NCI-H446 treated with DMSO at 0.1 percent for 48 hours (cell line): ENCODE results near the gene SORCS2.

Experiments used
- DNase-seq: peaks from one replicate; lab custom pipeline; 2025; lab: John Stamatoyannopoulos, UW

SORCS2 gene

GRCh38 chr4:7637971-7638370 is 445.6 kb downstream of the SORCS2 start:
- DNase-seq = no peak

- no peak for DNase-seq
Measured at GRCh38 chr4:7638489-7638888, 446.2 kb downstream of the SORCS2 start.

DNA sequence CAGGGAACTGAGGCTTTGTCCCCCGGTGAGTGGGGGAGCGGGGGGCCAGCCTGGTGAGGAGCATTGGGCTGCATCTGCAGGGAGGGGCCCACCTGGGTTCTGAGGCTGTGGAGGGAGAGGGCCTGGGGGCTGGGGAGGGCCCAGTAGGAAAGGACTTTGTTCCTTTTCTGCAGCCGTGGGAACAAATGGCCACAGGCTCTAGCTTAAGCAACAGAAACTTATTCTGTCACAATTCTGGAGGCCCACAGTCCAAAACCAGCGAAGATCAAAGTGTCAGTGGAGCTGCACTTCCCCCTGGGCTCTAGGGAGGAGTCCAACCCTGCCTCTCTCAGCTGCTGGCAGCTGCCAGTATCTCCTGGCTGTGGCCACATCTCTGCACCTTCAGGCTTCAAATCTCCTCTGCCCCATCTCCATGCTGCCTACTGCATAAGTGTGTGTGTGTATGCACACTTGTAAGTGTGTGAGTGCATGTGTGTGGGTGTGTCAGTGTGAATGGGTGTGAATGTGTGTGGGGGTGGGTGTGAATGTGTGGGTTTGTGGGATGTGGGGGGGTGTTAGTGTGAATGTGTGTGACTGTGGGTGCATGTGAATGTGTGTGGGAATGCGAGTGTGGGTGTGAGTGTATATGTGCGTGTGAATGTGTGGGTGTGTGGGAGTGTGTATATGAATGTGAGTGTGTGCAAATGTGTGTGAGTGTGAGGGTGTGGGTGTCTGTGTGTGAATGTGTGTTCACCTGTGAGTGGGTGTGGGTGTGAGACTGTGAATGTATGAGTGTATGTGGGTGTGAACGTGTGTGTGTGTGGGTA is 446.8 kb downstream of the SORCS2 start:
- no peak for DNase-seq

DNA sequence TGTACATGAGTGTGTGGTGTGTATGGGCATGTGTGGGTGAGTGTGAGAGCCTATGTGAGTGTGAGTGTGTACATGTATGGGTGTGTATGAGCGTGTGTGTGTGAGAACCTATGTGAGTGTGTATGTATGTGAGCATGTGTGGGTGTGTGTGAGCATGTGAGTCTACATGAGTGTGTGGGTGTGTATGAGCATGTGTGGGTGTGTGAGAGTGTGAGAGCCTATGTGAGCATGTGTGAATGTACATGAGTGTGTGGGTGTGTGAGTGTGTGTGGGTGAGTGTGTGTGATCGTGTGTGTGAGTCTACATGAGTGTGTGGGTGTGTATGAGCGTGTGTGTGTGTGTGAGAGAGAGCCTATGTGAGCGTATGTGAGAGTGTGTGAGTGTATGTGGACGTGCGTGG is 447.8 kb downstream of the SORCS2 start:
- no peak for DNase-seq

- DNase-seq = no peak
Measured at GRCh38 chr4:7641712-7642111, 449.4 kb downstream of the SORCS2 start.

DNA sequence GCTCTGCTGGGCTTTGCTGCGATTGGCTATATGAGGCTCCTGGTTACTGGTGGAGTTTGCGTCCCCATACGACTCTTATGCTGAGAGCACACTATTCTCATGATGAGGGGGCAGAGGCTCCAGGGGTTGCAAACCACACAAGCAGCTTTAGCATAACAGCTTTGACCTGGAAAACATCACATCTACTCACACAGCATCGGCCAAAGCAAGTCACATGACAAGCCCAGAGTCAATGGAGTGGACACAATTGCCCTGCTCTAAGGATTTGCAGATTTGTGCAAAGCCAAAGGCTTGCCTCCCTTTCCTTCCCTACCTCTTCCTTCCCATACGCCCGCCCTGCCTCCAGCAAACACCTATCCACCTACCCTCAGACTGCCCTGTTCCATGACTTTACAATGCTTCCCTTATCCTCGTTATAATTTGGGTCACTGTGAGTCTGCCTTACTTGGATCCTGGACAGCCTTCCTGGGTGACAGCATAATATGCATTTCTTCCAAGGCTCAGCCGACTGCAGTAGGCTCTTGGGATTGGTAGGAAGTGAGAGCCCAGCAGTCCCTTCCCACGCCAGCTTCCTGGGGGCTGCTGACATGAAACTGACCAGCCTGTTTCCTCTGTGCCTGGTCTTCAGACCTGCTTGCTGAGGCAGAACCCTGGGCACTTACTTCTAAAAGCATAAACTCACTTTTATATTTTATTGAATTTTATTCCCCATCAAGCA is 450.6 kb downstream of the SORCS2 start:
- no peak for DNase-seq

- DNase-seq = no peak
Measured at GRCh38 chr4:7645158-7645557, 452.8 kb downstream of the SORCS2 start.

- no peak for DNase-seq
Measured at GRCh38 chr4:7645956-7646355, 453.6 kb downstream of the SORCS2 start.

GRCh38 chr4:7646384-7647061 is 454.2 kb downstream of the SORCS2 start:
- DNase-seq = no peak

- no peak for DNase-seq
Measured at GRCh38 chr4:7647186-7647585, 454.8 kb downstream of the SORCS2 start.

DNA sequence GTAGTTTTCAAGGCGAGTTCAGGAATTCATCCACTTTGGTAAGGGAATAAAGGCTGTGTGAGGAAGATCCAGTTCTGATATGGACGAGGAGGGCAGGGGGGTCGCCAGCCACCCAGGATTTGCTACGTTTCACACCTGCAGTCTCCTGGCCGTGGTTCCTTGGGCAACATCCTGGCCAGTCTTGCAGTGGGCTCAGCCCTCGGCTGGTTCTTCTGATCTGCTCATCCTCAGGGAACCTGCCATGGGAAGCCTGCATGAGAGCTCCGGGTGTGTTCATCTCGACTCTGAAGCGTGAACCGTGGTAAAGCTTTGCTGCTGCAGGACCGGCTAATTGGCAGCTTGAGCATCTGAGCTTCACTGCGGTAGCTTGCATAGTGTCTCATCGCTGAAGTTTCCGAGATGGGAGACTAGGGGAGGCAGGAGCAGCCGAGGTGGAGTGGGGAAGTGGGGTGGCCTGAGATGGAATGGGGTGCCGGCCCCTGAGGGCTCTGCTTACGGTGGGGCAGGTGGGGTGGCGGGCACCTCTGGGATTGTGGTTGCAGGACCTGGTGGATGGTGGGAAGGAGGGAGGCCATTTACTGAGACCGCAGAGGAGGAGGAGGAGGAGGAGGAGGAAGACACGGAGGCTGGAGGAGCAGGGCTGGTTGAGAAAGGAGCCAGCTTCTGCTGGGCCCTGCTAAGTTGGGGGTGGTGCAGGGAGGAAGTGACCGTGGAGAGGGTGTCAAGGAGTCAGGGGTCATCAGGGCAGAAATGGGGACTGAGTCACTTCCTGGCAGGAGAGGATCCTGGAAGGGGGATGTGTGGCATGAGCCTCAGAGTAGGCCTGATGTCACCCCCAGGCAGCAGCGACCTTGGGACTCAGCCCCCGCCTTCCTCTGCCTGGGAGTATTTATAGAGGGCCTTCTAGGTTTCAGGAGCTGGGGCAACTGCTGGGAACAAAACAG is 455.5 kb downstream of the SORCS2 start:
- no peak for DNase-seq

- DNase-seq = no peak
Measured at GRCh38 chr4:7648544-7649395, 456.4 kb downstream of the SORCS2 start.

DNA sequence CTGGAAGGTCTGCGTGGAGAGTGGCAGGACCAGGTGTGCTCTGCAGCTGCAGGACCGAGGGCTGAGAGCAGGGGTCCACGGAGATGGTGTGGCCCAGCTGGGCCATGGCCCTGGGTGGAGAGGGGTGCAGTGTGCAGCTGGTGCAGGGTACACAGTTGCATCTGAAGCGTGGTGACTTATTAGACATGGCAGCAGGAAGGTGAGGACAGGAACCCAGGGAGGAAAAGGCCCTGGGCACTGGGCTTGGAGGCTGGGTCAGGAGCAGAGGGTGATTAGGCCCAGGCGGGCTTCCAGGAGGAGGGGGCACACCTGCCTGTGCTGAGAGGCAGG is 457.0 kb downstream of the SORCS2 start:
- no peak for DNase-seq

DNA sequence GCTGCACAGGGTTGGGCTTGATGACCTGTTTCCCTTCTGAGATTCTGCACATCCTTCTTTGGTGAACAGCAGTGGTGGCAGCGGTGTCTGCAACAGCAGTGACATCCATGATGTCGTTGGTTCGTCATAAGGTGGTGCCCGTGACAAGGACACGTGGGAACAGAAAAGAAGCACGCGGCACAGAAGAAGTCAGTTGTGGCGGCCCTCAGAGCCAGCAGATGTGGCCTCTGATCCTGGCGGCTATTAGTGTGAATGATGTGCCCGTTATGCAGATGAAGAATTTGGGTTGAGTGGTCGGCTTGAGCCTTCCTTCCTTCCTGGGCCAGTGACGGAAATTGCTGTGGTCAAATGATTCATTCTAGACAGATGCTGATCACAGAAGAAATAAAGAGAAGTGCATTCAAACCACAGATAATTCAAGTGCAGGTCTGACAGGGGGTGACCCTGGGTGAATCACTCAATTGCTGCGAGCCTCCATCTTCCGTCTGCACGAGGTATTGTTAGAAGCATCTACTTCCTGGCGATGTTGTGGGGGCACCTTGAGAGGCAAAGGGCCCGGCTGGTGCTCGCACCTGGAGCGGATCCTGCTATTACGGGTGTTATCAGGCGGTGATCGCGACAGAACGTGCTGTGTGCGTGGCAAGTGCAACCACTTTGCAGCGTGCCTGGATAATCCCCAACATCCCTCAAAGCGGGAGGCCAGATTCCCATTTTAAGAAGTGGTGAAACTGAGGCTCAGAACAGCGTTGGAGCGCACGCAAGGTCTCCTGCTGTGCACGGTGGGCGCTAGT is 457.6 kb downstream of the SORCS2 start:
- DNase-seq = no peak

- DNase-seq = no peak
Measured at GRCh38 chr4:7650606-7651385, 458.5 kb downstream of the SORCS2 start.

- DNase-seq = no peak
Measured at GRCh38 chr4:7651461-7651921, 459.2 kb downstream of the SORCS2 start.

DNA sequence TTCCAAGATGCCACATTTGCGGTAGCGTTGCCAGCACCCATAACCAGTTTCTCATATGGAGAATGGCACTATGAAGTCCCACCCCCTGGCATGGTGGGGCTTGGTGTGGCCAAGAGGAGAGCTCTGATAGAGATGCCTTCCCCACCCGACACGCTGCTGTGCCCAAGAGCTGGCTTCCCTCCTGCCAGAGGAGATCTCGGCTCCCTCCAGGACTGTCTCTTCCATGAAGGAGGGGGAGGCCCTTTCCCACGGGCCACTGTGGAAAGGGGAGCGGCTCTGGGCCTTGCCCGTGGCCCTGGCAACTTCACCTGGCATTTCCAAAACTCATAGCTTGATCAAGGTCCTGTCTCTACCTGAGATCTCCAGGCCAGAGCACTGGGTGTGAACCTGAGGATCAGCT is 459.7 kb downstream of the SORCS2 start:
- no peak for DNase-seq

GRCh38 chr4:7652451-7652881 is 460.1 kb downstream of the SORCS2 start:
- DNase-seq = no peak

DNA sequence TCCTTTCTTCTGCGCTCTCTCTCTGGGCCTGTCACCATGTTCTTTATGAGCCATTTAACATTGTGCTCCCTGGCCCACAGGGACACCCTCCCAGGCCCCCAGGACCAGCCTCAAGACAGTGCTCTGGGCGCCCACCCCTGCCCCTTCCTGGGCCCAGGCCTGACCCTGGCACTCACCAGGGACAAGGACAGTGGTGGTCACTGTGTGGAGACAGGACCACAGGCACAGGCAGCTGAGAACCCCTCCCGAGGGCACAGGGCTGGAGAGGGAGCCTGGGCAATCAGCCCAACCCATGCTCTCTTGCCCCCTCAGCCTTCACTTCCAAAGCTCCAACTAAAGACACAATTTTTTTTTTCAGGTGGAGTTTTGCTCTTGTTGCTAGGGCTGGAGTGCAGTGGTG is 460.6 kb downstream of the SORCS2 start:
- DNase-seq = no peak
